K562 (cell line): ENCODE measurements around the gene SYNCRIP. TPM values are rescaled to one million over a fixed set of nuclear protein-coding genes. Genes with fewer than 3 reads are reported as not detected.

ENCODE experiments used
- polyA plus RNA-seq, 8 experiments: library from polyadenylated mRNA; depleted of rRNA in 4 of 8; stranded (reverse) in 5 of 8; unstranded in 3 of 8; fragments of >200 nt; fragmentation: Nextera tagmentation in 2 of 8; fragmentation: Illumina TruSeq in 1 of 8; extraction: Ambion mirVana in 2 of 8; extraction: Trizol in 1 of 8; gene quantifications; 2 replicates each; pipeline versions ENCODE4 v1.2.1 to v1.2.3, GENCODE V29; 2011 to 2014; ENCODE audit warnings: inconsistent platforms in 1 of 8, missing spikeins in 1 of 8
- small RNA-seq: library from RNA; depleted of rRNA; stranded (forward); fragments of <200 nt; gene quantifications from one replicate; pipeline ENCODE3, GENCODE V24; 2014
- total RNA-seq, 7 experiments: library from RNA; depleted of rRNA in 6 of 7; stranded (reverse); fragments of >200 nt in 6 of 7; fragmentation: Illumina TruSeq in 2 of 7; extraction: Trizol in 2 of 7; gene quantifications; 2 replicates each; pipeline versions ENCODE4 v1.2.1 to v1.2.3, GENCODE V29; 2011 to 2021; ENCODE audit warnings: low replicate concordance in 1 of 7

The SYNCRIP gene
- total and polyA plus RNA-seq, 9 of the 15 experiments (the other 6 are each of a cell fraction or from before 2014, with no cell fraction given) = 46.5 to 295 (median 140) TPM

Small RNAs within 50 kb of the gene (small RNA-seq; reads per million reads assigned to genes)
- gene SNORD50B = not detected

Other genes with a start within 250 kb of the SYNCRIP start
- gene NT5E, start 192.8 kb downstream of the SYNCRIP start, total RNA-seq (2014; rRNA removed) = not detected in 2 replicates
- gene NT5E, start 192.8 kb downstream of the SYNCRIP start, total RNA-seq (2014; rRNA removed; fragmentation: Illumina TruSeq; extraction: Trizol) = not detected in 2 replicates
- not detected in 2 replicates for gene NT5E, start 192.8 kb downstream of the SYNCRIP start, total RNA-seq (2015; rRNA removed; fragmentation: Illumina TruSeq; extraction: Trizol)
- gene NT5E, start 192.8 kb downstream of the SYNCRIP start, total RNA-seq (2021) = 0.13 and 0.25 TPM in 2 replicates
- gene NT5E, start 192.8 kb downstream of the SYNCRIP start, polyA plus RNA-seq (2011; rRNA removed) = 0.01 TPM in 1 of 2 replicates, not detected in the other
- not detected in 2 replicates for gene NT5E, start 192.8 kb downstream of the SYNCRIP start, polyA plus RNA-seq (2014; fragmentation: Illumina TruSeq; extraction: Trizol)
- not detected for gene NT5E, start 192.8 kb downstream of the SYNCRIP start, polyA plus RNA-seq (2014; fragmentation: Nextera tagmentation; extraction: Ambion mirVana)
- gene NT5E, start 192.8 kb downstream of the SYNCRIP start, polyA plus RNA-seq (2014; rRNA removed) = not detected in 2 replicates
- 66.3 and 84.2 TPM in 2 replicates for gene SNX14, start 49.0 kb downstream of the SYNCRIP start, total RNA-seq (2014; rRNA removed)
- 134 and 138 TPM in 2 replicates for gene SNX14, start 49.0 kb downstream of the SYNCRIP start, total RNA-seq (2014; rRNA removed; fragmentation: Illumina TruSeq; extraction: Trizol)
- gene SNX14, start 49.0 kb downstream of the SYNCRIP start, total RNA-seq (2015; rRNA removed; fragmentation: Illumina TruSeq; extraction: Trizol) = 131 and 140 TPM in 2 replicates
- gene SNX14, start 49.0 kb downstream of the SYNCRIP start, total RNA-seq (2021) = 66.1 and 72.7 TPM in 2 replicates
- gene SNX14, start 49.0 kb downstream of the SYNCRIP start, polyA plus RNA-seq (2011; rRNA removed) = 96.1 and 125 TPM in 2 replicates
- gene SNX14, start 49.0 kb downstream of the SYNCRIP start, polyA plus RNA-seq (2014; fragmentation: Illumina TruSeq; extraction: Trizol) = 68.8 and 71.2 TPM in 2 replicates
- gene SNX14, start 49.0 kb downstream of the SYNCRIP start, polyA plus RNA-seq (2014; fragmentation: Nextera tagmentation; extraction: Ambion mirVana) = 10 to 100 TPM; 46.5 to 61.1 TPM
- gene SNX14, start 49.0 kb downstream of the SYNCRIP start, polyA plus RNA-seq (2014; rRNA removed) = 63.1 and 72.1 TPM in 2 replicates